ENCODE measurements around the gene NUDC. TPM values are rescaled to one million over a fixed set of nuclear protein-coding genes. Genes with fewer than 3 reads are reported as not detected.

The NUDC gene
- polyA plus RNA-seq, 1 of the 3 experiments (the other 2 are of a cell fraction) = 153 TPM

GRCh38 chr1:26938659-26939025 lies 17.1 kb downstream of the NUDC start (continued):
- no peak for TF ChIP-seq TEAD4 (IDR thresholded peaks at IDR 0.05; ENCODE audit: borderline replicate concordance, insufficient read depth)
- TF ChIP-seq, protein P1, sequence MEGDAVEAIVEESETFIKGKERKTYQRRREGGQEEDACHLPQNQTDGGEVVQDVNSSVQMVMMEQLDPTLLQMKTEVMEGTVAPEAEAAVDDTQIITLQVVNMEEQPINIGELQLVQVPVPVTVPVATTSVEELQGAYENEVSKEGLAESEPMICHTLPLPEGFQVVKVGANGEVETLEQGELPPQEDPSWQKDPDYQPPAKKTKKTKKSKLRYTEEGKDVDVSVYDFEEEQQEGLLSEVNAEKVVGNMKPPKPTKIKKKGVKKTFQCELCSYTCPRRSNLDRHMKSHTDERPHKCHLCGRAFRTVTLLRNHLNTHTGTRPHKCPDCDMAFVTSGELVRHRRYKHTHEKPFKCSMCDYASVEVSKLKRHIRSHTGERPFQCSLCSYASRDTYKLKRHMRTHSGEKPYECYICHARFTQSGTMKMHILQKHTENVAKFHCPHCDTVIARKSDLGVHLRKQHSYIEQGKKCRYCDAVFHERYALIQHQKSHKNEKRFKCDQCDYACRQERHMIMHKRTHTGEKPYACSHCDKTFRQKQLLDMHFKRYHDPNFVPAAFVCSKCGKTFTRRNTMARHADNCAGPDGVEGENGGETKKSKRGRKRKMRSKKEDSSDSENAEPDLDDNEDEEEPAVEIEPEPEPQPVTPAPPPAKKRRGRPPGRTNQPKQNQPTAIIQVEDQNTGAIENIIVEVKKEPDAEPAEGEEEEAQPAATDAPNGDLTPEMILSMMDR (IDR thresholded peaks at IDR 0.05) = no peak
- no peak for TF ChIP-seq NFIC (IDR thresholded peaks at IDR 0.05; ENCODE audit: borderline replicate concordance)
- TF ChIP-seq RFX5 (IDR thresholded peaks at IDR 0.05; ENCODE audit: low read length) = no peak
- TF ChIP-seq POLR2AphosphoS5 (IDR thresholded peaks at IDR 0.05; ENCODE audit: low read depth, low read length) = no peak
- no peak for TF ChIP-seq MXI1 (IDR thresholded peaks at IDR 0.05; ENCODE audit: low read depth, low read length)
- no peak for TF ChIP-seq RCOR1 (IDR thresholded peaks at IDR 0.05; ENCODE audit: low read length)

DNA sequence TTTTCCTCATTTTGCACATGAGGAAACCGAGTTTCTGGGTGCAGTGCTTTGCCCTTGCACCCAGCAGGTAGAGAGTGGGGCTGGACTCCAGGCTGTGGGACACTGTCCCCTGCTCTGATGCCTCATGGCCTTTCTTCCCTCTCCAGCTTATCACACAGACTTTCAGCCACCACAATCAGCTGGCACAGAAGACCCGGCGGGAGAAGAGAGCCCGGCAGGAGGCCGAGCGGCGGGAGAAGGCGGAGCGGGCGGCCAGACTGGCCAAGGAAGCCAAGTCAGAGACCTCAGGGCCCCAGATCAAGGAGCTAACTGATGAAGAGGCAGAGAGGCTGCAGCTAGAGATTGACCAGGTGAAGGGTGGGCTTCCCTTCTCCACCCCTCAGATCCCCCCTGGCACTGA lies 19.8 kb downstream of the NUDC start:
- no peak overlapping the region for H3K27ac ChIP-seq (ENCODE audit: low read depth in 2 of 2, low read length in 1 of 2)
- H3K4me1 ChIP-seq (ENCODE audit: control insufficient read depth in 1 of 2, insufficient read depth in 2 of 2, low read depth in 1 of 2, low read length in 1 of 2) = no peaks in the 10 kb centered on the region
- no peak overlapping the region for H3K4me3 ChIP-seq (ENCODE audit: low read depth in 2 of 2, low read length in 1 of 2)
- H4K20me1 ChIP-seq (ENCODE audit: insufficient read depth) = peaks cover 18% of the 10 kb centered on the region; the same call in 1 of the 2 replicates
- no peak for DNase-seq
- POLR2A ChIA-PET = no interaction called here
- 90% methylated on average over 10 of the region's 10 CpGs for WGBS (ENCODE audit: low lambda C conversion rate)
- H2AFZ ChIP-seq (ENCODE audit: low read depth) = no peak overlapping the region
- H3K9ac ChIP-seq = no peak overlapping the region
- H3K4me2 ChIP-seq = no peak overlapping the region
- peaks cover 49% of the 10 kb centered on the region for H3K79me2 ChIP-seq (ENCODE audit: insufficient read depth)
- no peaks in the 10 kb centered on the region for H3F3A ChIP-seq (replicated peaks; ENCODE audit: insufficient read depth)
- H3K9me2 ChIP-seq = no peaks in the 10 kb centered on the region
- CTCF ChIA-PET = no interaction called here
- H3K9me3 ChIP-seq = no peaks in the 10 kb centered on the region
- peaks cover 27 to 36% of the 10 kb centered on the region in 2 experiments for H3K36me3 ChIP-seq (replicated peaks in 1 of 2; ENCODE audit: control insufficient read depth in 1 of 2, insufficient read depth in 2 of 2, low read length in 1 of 2)
- no peaks in the 10 kb centered on the region for H3K27me3 ChIP-seq (ENCODE audit: insufficient read depth)
- TF ChIP-seq NFIC (IDR thresholded peaks at IDR 0.05; ENCODE audit: borderline replicate concordance) = no peak
- TF ChIP-seq CHD2 (IDR thresholded peaks at IDR 0.05; ENCODE audit: low read length, partially characterized antibody) = no peak
- no peak for TF ChIP-seq TEAD4 (IDR thresholded peaks at IDR 0.05; ENCODE audit: borderline replicate concordance, insufficient read depth)
- TF ChIP-seq IRF3 (IDR thresholded peaks at IDR 0.05; ENCODE audit: low read depth, low read length) = no peak
- TF ChIP-seq JUND (IDR thresholded peaks at IDR 0.05) = no peak
- TF ChIP-seq SIN3A (IDR thresholded peaks at IDR 0.05; ENCODE audit: borderline replicate concordance, low read depth, low read length) = no peak
- TF ChIP-seq, protein P2, sequence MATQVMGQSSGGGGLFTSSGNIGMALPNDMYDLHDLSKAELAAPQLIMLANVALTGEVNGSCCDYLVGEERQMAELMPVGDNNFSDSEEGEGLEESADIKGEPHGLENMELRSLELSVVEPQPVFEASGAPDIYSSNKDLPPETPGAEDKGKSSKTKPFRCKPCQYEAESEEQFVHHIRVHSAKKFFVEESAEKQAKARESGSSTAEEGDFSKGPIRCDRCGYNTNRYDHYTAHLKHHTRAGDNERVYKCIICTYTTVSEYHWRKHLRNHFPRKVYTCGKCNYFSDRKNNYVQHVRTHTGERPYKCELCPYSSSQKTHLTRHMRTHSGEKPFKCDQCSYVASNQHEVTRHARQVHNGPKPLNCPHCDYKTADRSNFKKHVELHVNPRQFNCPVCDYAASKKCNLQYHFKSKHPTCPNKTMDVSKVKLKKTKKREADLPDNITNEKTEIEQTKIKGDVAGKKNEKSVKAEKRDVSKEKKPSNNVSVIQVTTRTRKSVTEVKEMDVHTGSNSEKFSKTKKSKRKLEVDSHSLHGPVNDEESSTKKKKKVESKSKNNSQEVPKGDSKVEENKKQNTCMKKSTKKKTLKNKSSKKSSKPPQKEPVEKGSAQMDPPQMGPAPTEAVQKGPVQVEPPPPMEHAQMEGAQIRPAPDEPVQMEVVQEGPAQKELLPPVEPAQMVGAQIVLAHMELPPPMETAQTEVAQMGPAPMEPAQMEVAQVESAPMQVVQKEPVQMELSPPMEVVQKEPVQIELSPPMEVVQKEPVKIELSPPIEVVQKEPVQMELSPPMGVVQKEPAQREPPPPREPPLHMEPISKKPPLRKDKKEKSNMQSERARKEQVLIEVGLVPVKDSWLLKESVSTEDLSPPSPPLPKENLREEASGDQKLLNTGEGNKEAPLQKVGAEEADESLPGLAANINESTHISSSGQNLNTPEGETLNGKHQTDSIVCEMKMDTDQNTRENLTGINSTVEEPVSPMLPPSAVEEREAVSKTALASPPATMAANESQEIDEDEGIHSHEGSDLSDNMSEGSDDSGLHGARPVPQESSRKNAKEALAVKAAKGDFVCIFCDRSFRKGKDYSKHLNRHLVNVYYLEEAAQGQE (IDR thresholded peaks at IDR 0.05; ENCODE audit: low read depth, low read length) = no peak
- TF ChIP-seq GATA2 (CRISPR knock-in tag; IDR thresholded peaks at IDR 0.05) = no peak

All from SK-N-SH (cell line).